K562 (cell line): ENCODE measurements around the gene ZXDB. TPM values are rescaled to one million over a fixed set of nuclear protein-coding genes. Genes with fewer than 3 reads are reported as not detected.

ENCODE experiments used
- ATAC-seq: fragments of 200-7000 bp; cut with Tn5 transposase; 3 replicates; pipeline ENCODE4 v1.9.1; 2020; ENCODE audit warnings: moderate library complexity
- BruUV-seq: library from RNA; stranded (reverse); fragments of 400-500 nt; replicated peaks from 2 replicates; lab custom pipeline; 2021; lab: Mats Ljungman, UMichigan
- CTCF ChIA-PET: fragments of 300-600 bp; formaldehyde crosslinking; extraction: SDS; loops from one replicate; lab custom pipeline; 2021; ENCODE audit warnings: low intra/inter-chr PET ratio; lab: Yijun Ruan, JAX
- POLR2A ChIA-PET: fragments of 300-600, 350-650 bp; sonication (Branson Sonifier 250); formaldehyde crosslinking; extraction: SDS; loops from one replicate; lab custom pipeline; 2021; ENCODE audit warnings: antibody characterized with exemption, inconsistent platforms; lab: Yijun Ruan, JAX
- DNase-seq, 4 experiments: peaks; one replicate each; pipeline versions ENCODE4 v3.0.0 to v3.0.0-alpha.2; 2011 to 2018; ENCODE audit warnings: low spot score in 3 of 4, mixed read lengths in 3 of 4; ENCODE audit errors: extremely low read depth in 1 of 4
- FAIRE-seq: peaks from 2 replicates; lab custom pipeline; 2011; peaks lifted over from hg19 to GRCh38; lab: Jason Lieb, UNC
- H2AFZ ChIP-seq: 2 replicates; pipeline ENCODE4 v1.6.0; 2011; ENCODE audit warnings: low read depth, low read length, control low read depth, inconsistent platforms
- H3K27ac ChIP-seq: fragments of 200-600 bp; 3 replicates; pipeline ENCODE4 v1.8.0; 2011; ENCODE audit warnings: low read depth, mild to moderate bottlenecking, control low read depth, inconsistent platforms, low read length, moderate library complexity, mixed read lengths; ENCODE audit errors: extremely low read depth
- H3K27me3 ChIP-seq, 2 experiments: fragments of 300-600 bp in 1 of 2; 2 replicates in 1 of 2; 3 replicates in 1 of 2; pipeline versions ENCODE4 v1.6.0 to v1.8.0; 2011; ENCODE audit warnings: inconsistent platforms in 2 of 2, low read length in 2 of 2, mild to moderate bottlenecking in 1 of 2, mixed read lengths in 1 of 2, moderate library complexity in 1 of 2; ENCODE audit not compliant: control insufficient read depth in 2 of 2, insufficient read depth in 2 of 2
- H3K36me3 ChIP-seq: fragments of 300-600 bp; 3 replicates; pipeline ENCODE4 v1.8.0; 2011; ENCODE audit warnings: mild to moderate bottlenecking, low read length, inconsistent platforms; ENCODE audit not compliant: control insufficient read depth, insufficient read depth
- H3K4me1 ChIP-seq, 2 experiments: fragments of 200-600 bp in 1 of 2; replicated peaks in 1 of 2; 2 replicates in 1 of 2; 3 replicates in 1 of 2; pipeline versions ENCODE4 v1.5.1 to v1.8.0; 2011; ENCODE audit warnings: inconsistent platforms in 2 of 2, low read length in 2 of 2, mild to moderate bottlenecking in 1 of 2, mixed read lengths in 1 of 2, moderate library complexity in 1 of 2; ENCODE audit not compliant: control insufficient read depth in 2 of 2, insufficient read depth in 2 of 2
- H3K4me2 ChIP-seq: 2 replicates; pipeline ENCODE4 v1.6.1; 2011; ENCODE audit warnings: low read length, control low read depth, inconsistent platforms, mixed read lengths; ENCODE audit not compliant: insufficient read depth
- H3K4me3 ChIP-seq: fragments of 200-600 bp; sonication (generic), shearing (Covaris generic); 2 replicates; pipeline ENCODE4 v1.5.1; 2016; ENCODE audit warnings: control low read depth, inconsistent platforms
- H3K79me2 ChIP-seq: fragments of 200-600 bp; 3 replicates; pipeline ENCODE4 v1.8.0; 2011; ENCODE audit warnings: low read length, inconsistent platforms; ENCODE audit not compliant: control insufficient read depth, insufficient read depth
- H3K9ac ChIP-seq, 2 experiments: 2 replicates each; pipeline versions ENCODE4 v1.6.0 to v1.6.1; 2011; ENCODE audit warnings: low read depth in 2 of 2, low read length in 2 of 2, control low read depth in 1 of 2, inconsistent platforms in 1 of 2, mild to moderate bottlenecking in 1 of 2, mixed read lengths in 1 of 2; ENCODE audit not compliant: insufficient read depth in 1 of 2
- H3K9me1 ChIP-seq: one replicate; pipeline ENCODE4 v1.6.0; 2011; ENCODE audit warnings: inconsistent platforms, mild to moderate bottlenecking, low read length, moderate library complexity; ENCODE audit not compliant: control insufficient read depth, insufficient read depth
- H3K9me3 ChIP-seq: replicated peaks from 2 replicates; pipeline ENCODE4 v1.5.1; 2011; ENCODE audit warnings: low read depth, low read length, inconsistent platforms; ENCODE audit not compliant: control insufficient read depth, insufficient read depth
- H4K20me1 ChIP-seq: replicated peaks from 2 replicates; pipeline ENCODE4 v1.6.1; 2011; ENCODE audit warnings: low read length, inconsistent platforms, mixed read lengths; ENCODE audit not compliant: control insufficient read depth, insufficient read depth
- CBX1 ChIP-seq: sonication (generic); IDR thresholded peaks from 2 replicates; pipeline ENCODE4 v1.6.1; 2016; ENCODE audit warnings: antibody characterized with exemption, low read depth, mild to moderate bottlenecking
- NFE2L1 ChIP-seq: fragments of 450-650 bp; IDR thresholded peaks from 2 replicates; pipeline ENCODE4 v1.6.1; 2016; ENCODE audit warnings: missing genetic modification characterization, low read depth, mild to moderate bottlenecking, missing compliant biosample characterization, moderate library complexity, borderline replicate concordance
- SPI1 ChIP-seq: IDR thresholded peaks from 2 replicates; pipeline ENCODE4 v1.6.1; 2011; ENCODE audit warnings: low read depth, low read length, control low read depth, borderline replicate concordance
- TFAM ChIP-seq: fragments of 250-450 bp; sonication (Bioruptor Pico); conservative IDR thresholded peaks from 2 replicates; pipeline ENCODE4 v1.5.0; 2021; ENCODE audit warnings: mild to moderate bottlenecking, moderate library complexity
- WGBS: fragments of 100-300 bp; shearing (Covaris generic); methylation state at CpG from one replicate; pipeline ENCODE4 v1.1.6; 2016; ENCODE audit warnings: low coverage, mixed read lengths; ENCODE audit not compliant: insufficient coverage; ENCODE audit errors: missing lambda C conversion rate; 5-methylcytosine and 5-hydroxymethylcytosine counted together
- in situ Hi-C: fragments of 300-500 bp; cut with MboI; formaldehyde crosslinking; loops from 4 replicates; pipeline ENCODE4 v1.15.0; 2018; ENCODE audit warnings: inconsistent platforms, mixed read lengths
- intact Hi-C: fragments of 100-400 bp; cut with micrococcal nuclease; formaldehyde crosslinking; loops from 2 replicates; pipeline ENCODE4 v1.14.2; 2022
- polyA plus RNA-seq, 8 experiments: library from polyadenylated mRNA; depleted of rRNA in 4 of 8; stranded (reverse) in 5 of 8; unstranded in 3 of 8; fragments of >200 nt; fragmentation: Nextera tagmentation in 2 of 8; fragmentation: Illumina TruSeq in 1 of 8; extraction: Ambion mirVana in 2 of 8; extraction: Trizol in 1 of 8; gene quantifications; 2 replicates each; pipeline versions ENCODE4 v1.2.1 to v1.2.3, GENCODE V29; 2011 to 2014; ENCODE audit warnings: inconsistent platforms in 1 of 8, missing spikeins in 1 of 8
- total RNA-seq, 7 experiments: library from RNA; depleted of rRNA in 6 of 7; stranded (reverse); fragments of >200 nt in 6 of 7; fragmentation: Illumina TruSeq in 2 of 7; extraction: Trizol in 2 of 7; gene quantifications; 2 replicates each; pipeline versions ENCODE4 v1.2.1 to v1.2.3, GENCODE V29; 2011 to 2021; ENCODE audit warnings: low replicate concordance in 1 of 7

ZXDB gene
- total and polyA plus RNA-seq, 9 of the 15 experiments (the other 6 are each of a cell fraction or from before 2014, with no cell fraction given), result 0.43 to 2.6 (median 2.0) TPM

- H3K9ac ChIP-seq, result no peak overlapping the region
- ChIA-PET CTCF (no interaction called here), POLR2A (no interaction called here)
- DNase-seq, result no peak
- no TSS peak for BruUV-seq
- no peak for TF ChIP-seq CBX1
- no peaks in the 10 kb centered on the region for H3K9me1 ChIP-seq
- H3K36me3 ChIP-seq, result no peaks in the 10 kb centered on the region
- H4K20me1 ChIP-seq, result no peaks in the 10 kb centered on the region
- FAIRE-seq, result no peak
- ATAC-seq, result no peak
- H2AFZ ChIP-seq, result no peak overlapping the region
- in situ Hi-C loops (no loop called here), intact Hi-C loops (no loop called here)
- peaks cover 0 to 2% of the 10 kb centered on the region in 2 experiments; a peak in 1 of 5 replicates for H3K4me1 ChIP-seq
- no peak overlapping the region for H3K27ac ChIP-seq
- no peaks in the 10 kb centered on the region for H3K9me3 ChIP-seq
- H3K4me3 ChIP-seq, result no peak overlapping the region
- no peaks in the 10 kb centered on the region for H3K79me2 ChIP-seq
- WGBS, result 14% methylated on average over 1 of the region's 2 CpGs
- no peaks in the 10 kb centered on the region for H3K27me3 ChIP-seq
- no peak overlapping the region for H3K4me2 ChIP-seq
These were observed 4.7 kb upstream of the ZXDB start for GRCh38 chrX:57587062-57587461.

- DNase-seq (no peak), FAIRE-seq (no peak)
- H3K4me1 ChIP-seq, result peaks cover 2 to 4% of the 10 kb centered on the region in 2 experiments; a peak in 2 of 5 replicates
- POLR2A ChIA-PET, result no interaction called here
- H3K9me3 ChIP-seq, result no peaks in the 10 kb centered on the region
- TF ChIP-seq TFAM (CRISPR knock-in tag) (no peak), NFE2L1 (tag) (no peak), SPI1 (peak; percentile 58; the same call in 1 of the 2 replicates)
- TF ChIP-seq, all 486 proteins: peak for 1
- Histone ChIP-seq H3K36me3 (no peaks in the 10 kb centered on the region), H3K4me2 (no peak overlapping the region), H3K27me3 (no peaks in the 10 kb centered on the region), H3K79me2 (no peaks in the 10 kb centered on the region), H3K9ac (no peak overlapping the region), H3K4me3 (no peak overlapping the region), H3K27ac (no peak overlapping the region), H3K9me1 (no peaks in the 10 kb centered on the region), H4K20me1 (no peaks in the 10 kb centered on the region), H2AFZ (no peak overlapping the region)
- BruUV-seq, result no TSS peak
- CTCF ChIA-PET, result no interaction called here
- in situ Hi-C loops, result no loop called here
- no peak for ATAC-seq
- 13% methylated on average over 2 of the region's 2 CpGs for WGBS
- intact Hi-C loops, result no loop called here
These were observed 4.2 kb upstream of the ZXDB start for GRCh38 chrX:57587607-57588006.
